AG04450 (cell line): ENCODE results near the gene MICB. TPM values are rescaled to one million over a fixed set of nuclear protein-coding genes. Genes with fewer than 3 reads are reported as not detected.

Experiments used
- CTCF ChIA-PET: fragments of 300-600, 350-600 bp; formaldehyde crosslinking; extraction: SDS; loops from one replicate; lab custom pipeline; 2022; ENCODE audit warnings: antibody characterized with exemption, inconsistent platforms; lab: Charles Lee
- POLR2A ChIA-PET: fragments of 350-600 bp; formaldehyde crosslinking; extraction: SDS; loops from one replicate; lab custom pipeline; 2021; ENCODE audit warnings: antibody characterized with exemption, inconsistent platforms; lab: Yijun Ruan, JAX
- DNase-seq: peaks from one replicate; pipeline ENCODE4 v3.0.0-alpha.2; 2011; ENCODE audit warnings: low read depth, low spot score
- H3K27ac ChIP-seq: one replicate; pipeline ENCODE4 v1.5.1; 2012; ENCODE audit warnings: low read depth, low read length, control low read depth
- H3K27me3 ChIP-seq: one replicate; pipeline ENCODE4 v1.6.0; 2012; ENCODE audit warnings: low read length; ENCODE audit not compliant: control insufficient read depth, insufficient read depth
- H3K4me3 ChIP-seq: 2 replicates; pipeline ENCODE4 v1.5.1; 2011; ENCODE audit warnings: mild to moderate bottlenecking, low read depth, low read length, control low read depth
- H3K9me3 ChIP-seq: 2 replicates; pipeline ENCODE4 v1.5.1; 2012; ENCODE audit warnings: low read length; ENCODE audit not compliant: control insufficient read depth, insufficient read depth
- polyA plus RNA-seq: library from polyadenylated mRNA; depleted of rRNA; stranded (reverse); fragments of >200 nt; gene quantifications from 2 replicates; pipeline ENCODE4 v1.2.3, GENCODE V29; 2011
- TF ChIP-seq, protein P1 (sequence below): IDR thresholded peaks from 2 replicates; pipeline ENCODE4 v1.5.1; 2011; ENCODE audit warnings: low read depth, low read length, control low read depth, inconsistent platforms

The MICB gene
- polyA plus RNA-seq, 1 experiment, result 17.9 TPM

DNA sequence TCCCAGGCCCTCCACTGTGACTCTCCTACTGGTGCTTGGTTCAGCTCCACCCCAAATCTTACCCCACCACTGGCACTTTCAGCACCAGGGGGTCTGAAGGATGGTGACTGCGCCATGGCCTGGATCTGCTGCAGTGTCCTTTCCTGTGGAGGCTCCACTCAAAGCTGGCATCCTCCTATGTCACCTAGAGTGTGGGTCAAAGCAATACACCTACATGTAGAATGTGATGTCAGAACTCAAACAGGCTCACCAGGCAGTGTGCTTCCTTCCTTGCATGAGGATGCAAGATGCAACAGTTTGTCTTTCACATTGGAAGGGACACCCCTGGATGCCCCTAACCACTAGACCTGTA lies 32.8 kb upstream of the MICB start:
- Histone ChIP-seq H3K9me3 (no peaks in the 10 kb centered on the region; the same call in 1 of the 2 replicates), H3K27me3 (peaks cover 28% of the 10 kb centered on the region), H3K4me3 (no peak overlapping the region), H3K27ac (no peak overlapping the region)
- ChIA-PET CTCF (no interaction called here), POLR2A (no interaction called here)
- TF ChIP-seq, protein P1, sequence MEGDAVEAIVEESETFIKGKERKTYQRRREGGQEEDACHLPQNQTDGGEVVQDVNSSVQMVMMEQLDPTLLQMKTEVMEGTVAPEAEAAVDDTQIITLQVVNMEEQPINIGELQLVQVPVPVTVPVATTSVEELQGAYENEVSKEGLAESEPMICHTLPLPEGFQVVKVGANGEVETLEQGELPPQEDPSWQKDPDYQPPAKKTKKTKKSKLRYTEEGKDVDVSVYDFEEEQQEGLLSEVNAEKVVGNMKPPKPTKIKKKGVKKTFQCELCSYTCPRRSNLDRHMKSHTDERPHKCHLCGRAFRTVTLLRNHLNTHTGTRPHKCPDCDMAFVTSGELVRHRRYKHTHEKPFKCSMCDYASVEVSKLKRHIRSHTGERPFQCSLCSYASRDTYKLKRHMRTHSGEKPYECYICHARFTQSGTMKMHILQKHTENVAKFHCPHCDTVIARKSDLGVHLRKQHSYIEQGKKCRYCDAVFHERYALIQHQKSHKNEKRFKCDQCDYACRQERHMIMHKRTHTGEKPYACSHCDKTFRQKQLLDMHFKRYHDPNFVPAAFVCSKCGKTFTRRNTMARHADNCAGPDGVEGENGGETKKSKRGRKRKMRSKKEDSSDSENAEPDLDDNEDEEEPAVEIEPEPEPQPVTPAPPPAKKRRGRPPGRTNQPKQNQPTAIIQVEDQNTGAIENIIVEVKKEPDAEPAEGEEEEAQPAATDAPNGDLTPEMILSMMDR, result no peak
- no peak for DNase-seq

DNA sequence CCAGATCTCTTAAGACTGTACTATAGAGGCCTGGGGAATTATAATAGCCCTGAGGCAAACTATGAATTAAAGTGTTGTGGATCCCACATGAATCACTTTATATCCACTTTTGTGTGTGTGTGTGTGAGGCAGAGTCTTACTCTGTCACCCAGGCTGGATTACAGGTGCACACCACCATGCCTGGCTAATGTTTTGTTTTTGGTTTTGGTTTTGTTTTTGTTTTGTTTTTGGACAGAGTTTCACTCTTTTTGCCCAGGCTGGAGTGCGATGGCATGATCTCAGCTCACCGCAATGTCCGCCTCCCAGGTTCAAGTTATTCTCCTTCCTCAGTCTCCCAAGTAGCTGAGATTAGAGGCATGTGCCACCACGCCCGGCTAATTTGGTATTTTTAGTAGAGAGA lies 32.2 kb upstream of the MICB start:
- TF ChIP-seq, protein P1, result no peak
- no peak overlapping the region for H3K27ac ChIP-seq
- CTCF ChIA-PET, result no interaction called here
- POLR2A ChIA-PET, result no interaction called here
- H3K27me3 ChIP-seq, result peaks cover 28% of the 10 kb centered on the region
- no peaks in the 10 kb centered on the region; the same call in 1 of the 2 replicates for H3K9me3 ChIP-seq
- no peak overlapping the region for H3K4me3 ChIP-seq
- no peak for DNase-seq

DNA sequence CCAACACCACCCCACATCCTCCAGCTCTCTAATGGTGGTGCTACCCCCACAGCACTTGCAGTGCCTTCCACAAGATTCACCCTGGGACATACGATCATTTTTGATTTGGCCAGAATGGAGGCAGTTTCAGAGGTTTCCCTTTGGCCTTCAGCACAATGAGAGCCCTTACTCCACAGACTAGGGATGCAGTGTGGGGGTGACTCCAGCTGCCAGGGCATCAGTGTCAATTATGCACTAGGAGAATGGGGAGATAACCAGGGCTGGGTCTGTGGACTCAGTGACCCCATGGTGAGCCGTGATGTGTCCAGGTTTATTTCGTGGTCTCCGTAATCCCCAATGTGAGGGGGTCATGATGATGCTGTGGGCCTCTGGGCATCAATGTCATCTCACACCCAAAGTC lies 31.5 kb upstream of the MICB start:
- POLR2A ChIA-PET, result no interaction called here
- DNase-seq, result no peak

DNA sequence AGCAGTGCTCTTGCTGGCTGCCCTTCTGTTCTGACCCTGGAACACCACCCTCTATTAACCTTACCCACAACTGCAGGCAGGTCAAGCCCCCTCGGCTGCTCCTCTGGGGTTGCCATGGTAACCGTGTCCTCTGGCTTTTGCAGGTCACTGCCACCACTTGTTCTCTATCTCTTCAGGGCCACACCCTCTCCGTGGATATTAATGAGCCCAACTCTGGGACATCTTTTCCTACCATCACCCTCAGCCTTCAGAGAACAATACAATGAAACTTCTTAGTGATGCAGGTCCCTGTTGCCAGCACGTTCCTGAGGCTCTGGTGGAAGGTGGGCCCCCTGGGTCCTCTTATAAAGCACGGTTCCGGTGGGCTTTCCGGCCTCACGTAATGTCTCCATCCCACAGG lies 30.8 kb upstream of the MICB start:
- peaks cover 26% of the 10 kb centered on the region for H3K27me3 ChIP-seq
- H3K4me3 ChIP-seq, result no peak overlapping the region
- CTCF ChIA-PET, result no interaction called here
- no peak for DNase-seq
- TF ChIP-seq, protein P1, result no peak
- H3K9me3 ChIP-seq, result no peaks in the 10 kb centered on the region; the same call in 1 of the 2 replicates
- H3K27ac ChIP-seq, result no peak overlapping the region
- POLR2A ChIA-PET, result no interaction called here

More for the DNA sequence above, 31.5 kb upstream of the MICB start:
- TF ChIP-seq, protein P1, result no peak
- Histone ChIP-seq H3K27me3 (peaks cover 28% of the 10 kb centered on the region), H3K9me3 (no peaks in the 10 kb centered on the region; the same call in 1 of the 2 replicates), H3K4me3 (no peak overlapping the region), H3K27ac (no peak overlapping the region)
- CTCF ChIA-PET, result no interaction called here

DNA sequence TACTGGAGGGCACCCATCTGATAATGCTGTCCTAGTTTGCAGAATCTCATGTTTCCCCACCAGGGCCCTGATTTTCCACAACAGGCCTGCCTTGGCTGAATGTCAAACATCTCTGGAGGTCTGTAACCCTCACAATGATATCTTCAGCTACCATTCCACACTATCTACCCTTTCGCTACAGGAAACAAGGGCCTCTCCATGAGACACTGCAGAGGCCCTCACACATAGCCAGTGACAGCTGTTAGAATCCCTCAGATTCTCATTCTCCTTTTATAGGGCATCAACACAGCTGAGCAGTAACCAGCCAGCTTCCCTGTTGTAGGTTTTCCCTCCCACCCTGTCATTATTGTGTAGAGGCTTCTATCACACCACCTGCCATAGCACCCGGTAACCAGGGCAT lies 29.6 kb upstream of the MICB start:
- ChIA-PET POLR2A (interaction anchor here (0.6 kb wide), 1 partner anchor 60 kb away, joined by 3 read pairs; no protein-coding TSS in a partner anchor), CTCF (no interaction called here)
- H3K27ac ChIP-seq, result no peak overlapping the region
- peaks cover 22% of the 10 kb centered on the region for H3K27me3 ChIP-seq
- TF ChIP-seq, protein P1, result no peak
- no peak overlapping the region for H3K4me3 ChIP-seq
- H3K9me3 ChIP-seq, result no peaks in the 10 kb centered on the region
- DNase-seq, result no peak
